OCI-LY1 (cell line): ENCODE measurements around the gene EXD3.

Source experiments
- CTCF ChIP-seq: fragments of 200-600 bp; sonication (generic), shearing (Covaris generic); IDR thresholded peaks from 2 replicates; pipeline ENCODE4 v1.5.1; 2017; ENCODE audit warnings: mild to moderate bottlenecking, antibody characterized with exemption, low read length, moderate library complexity, mixed read lengths
- EZH2 ChIP-seq: fragments of 200-600 bp; sonication (generic), shearing (Covaris generic); IDR thresholded peaks from 2 replicates; pipeline ENCODE4 v1.8.0; 2017; ENCODE audit warnings: borderline replicate concordance, mixed run types, mild to moderate bottlenecking, antibody characterized with exemption, low read length, moderate library complexity, mixed read lengths

GRCh38 chr9:137278721-137279711, 143.9 kb downstream of the EXD3 start:
- no peak for TF ChIP-seq CTCF
- no peak for TF ChIP-seq EZH2
